IPS-20b (cell line): Measurements from ENCODE around the gene TBX5.

Experiments
- H3K27ac ChIP-seq: one replicate; pipeline ENCODE4 v1.5.1; 2013; ENCODE audit warnings: low read length
- H3K27me3 ChIP-seq: 2 replicates; pipeline ENCODE4 v1.6.1; 2013; ENCODE audit warnings: mild to moderate bottlenecking, low read length, inconsistent platforms; ENCODE audit not compliant: insufficient read depth
- H3K36me3 ChIP-seq: 2 replicates; pipeline ENCODE4 v1.6.1; 2013; ENCODE audit warnings: low read depth, mild to moderate bottlenecking, inconsistent platforms, low read length, moderate library complexity; ENCODE audit not compliant: insufficient read depth
- H3K4me1 ChIP-seq: 2 replicates; pipeline ENCODE4 v1.6.1; 2013; ENCODE audit warnings: mild to moderate bottlenecking, control low read depth, inconsistent platforms, low read length, moderate library complexity; ENCODE audit not compliant: insufficient read depth
- H3K4me3 ChIP-seq: 2 replicates; pipeline ENCODE4 v1.5.1; 2013; ENCODE audit warnings: mild to moderate bottlenecking, low read length, inconsistent platforms
- H3K9ac ChIP-seq: 2 replicates; pipeline ENCODE4 v1.6.1; 2013; ENCODE audit warnings: low read depth, mild to moderate bottlenecking, inconsistent platforms, low read length, moderate library complexity
- H3K9me3 ChIP-seq: 2 replicates; pipeline ENCODE4 v1.6.1; 2013; ENCODE audit warnings: mild to moderate bottlenecking, low read depth, low read length, inconsistent platforms; ENCODE audit not compliant: insufficient read depth

TBX5 gene

GRCh38 chr12:114395233-114395632, 10.7 kb downstream of the TBX5 start:
- Histone ChIP-seq H3K4me1 (peaks cover 15% of the 10 kb centered on the region), H3K27ac (no peak overlapping the region), H3K9me3 (no peaks in the 10 kb centered on the region; the same call in 1 of the 2 replicates), H3K36me3 (no peaks in the 10 kb centered on the region), H3K27me3 (peaks cover 98% of the 10 kb centered on the region), H3K9ac (no peak overlapping the region), H3K4me3 (no peak overlapping the region)

DNA sequence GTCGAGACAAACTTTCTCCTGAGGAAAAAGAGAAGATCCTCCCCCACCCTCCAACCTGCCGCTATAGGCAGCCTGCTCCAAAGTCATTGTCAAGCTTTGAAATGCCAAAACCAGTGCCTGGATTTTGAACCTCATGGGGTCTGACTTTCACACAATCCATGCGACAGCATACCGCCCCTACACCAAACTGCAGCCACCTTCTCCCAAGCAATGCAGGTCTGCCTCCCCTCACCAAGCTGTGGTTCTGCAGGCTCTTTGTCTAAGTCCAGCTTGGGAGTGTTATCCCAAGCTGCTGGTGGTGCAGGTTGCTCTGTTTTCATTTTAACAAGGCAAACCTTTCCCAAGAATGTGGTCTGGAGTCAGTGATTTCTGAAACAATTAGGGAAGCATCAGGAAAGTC, 12.4 kb downstream of the TBX5 start:
- H3K4me3 ChIP-seq: no peak overlapping the region
- peaks cover 86% of the 10 kb centered on the region for H3K27me3 ChIP-seq
- peaks cover 19% of the 10 kb centered on the region for H3K4me1 ChIP-seq
- no peak overlapping the region for H3K9ac ChIP-seq
- no peak overlapping the region for H3K27ac ChIP-seq
- no peaks in the 10 kb centered on the region for H3K36me3 ChIP-seq
- no peaks in the 10 kb centered on the region; the same call in 1 of the 2 replicates for H3K9me3 ChIP-seq

DNA sequence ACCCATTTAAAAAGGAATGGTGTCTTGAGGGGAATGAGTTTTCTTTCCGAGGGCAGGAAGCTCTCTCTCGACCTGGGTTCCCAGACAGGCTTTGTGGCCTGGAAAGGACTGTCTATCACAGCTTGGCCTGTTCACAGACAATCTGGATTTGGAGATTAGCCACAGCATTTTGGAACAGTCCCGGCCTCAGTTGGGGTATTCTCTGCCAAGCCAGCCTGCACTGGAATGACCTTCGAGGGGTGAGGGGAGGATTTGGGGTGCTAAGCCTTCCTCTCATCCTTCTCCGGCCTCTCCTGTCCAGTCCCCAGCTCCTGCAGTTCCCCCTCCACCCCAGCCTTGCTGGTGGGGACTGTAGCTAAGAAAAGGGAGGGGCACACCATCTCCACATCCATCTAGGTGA, 13.0 kb downstream of the TBX5 start:
- Histone ChIP-seq H3K9me3 (no peaks in the 10 kb centered on the region; the same call in 1 of the 2 replicates), H3K27ac (no peak overlapping the region), H3K9ac (no peak overlapping the region), H3K4me1 (peaks cover 19% of the 10 kb centered on the region), H3K27me3 (peaks cover 79% of the 10 kb centered on the region), H3K4me3 (no peak overlapping the region), H3K36me3 (no peaks in the 10 kb centered on the region)

- no peaks in the 10 kb centered on the region for H3K9me3 ChIP-seq
- no peaks in the 10 kb centered on the region for H3K36me3 ChIP-seq
- peaks cover 61% of the 10 kb centered on the region for H3K27me3 ChIP-seq
- H3K4me3 ChIP-seq: no peak overlapping the region
- H3K27ac ChIP-seq: no peak overlapping the region
- H3K9ac ChIP-seq: no peak overlapping the region
- H3K4me1 ChIP-seq: peaks cover 19% of the 10 kb centered on the region
These were observed 14.9 kb downstream of the TBX5 start for GRCh38 chr12:114391088-114391487.

- H3K27me3 ChIP-seq: no peaks in the 10 kb centered on the region; the same call in 1 of the 2 replicates
- no peak overlapping the region for H3K9ac ChIP-seq
- no peak overlapping the region for H3K4me3 ChIP-seq
- H3K27ac ChIP-seq: no peak overlapping the region
- H3K4me1 ChIP-seq: no peaks in the 10 kb centered on the region
- H3K36me3 ChIP-seq: no peaks in the 10 kb centered on the region
- no peaks in the 10 kb centered on the region for H3K9me3 ChIP-seq
These were observed 21.2 kb downstream of the TBX5 start for GRCh38 chr12:114384739-114385138.

DNA sequence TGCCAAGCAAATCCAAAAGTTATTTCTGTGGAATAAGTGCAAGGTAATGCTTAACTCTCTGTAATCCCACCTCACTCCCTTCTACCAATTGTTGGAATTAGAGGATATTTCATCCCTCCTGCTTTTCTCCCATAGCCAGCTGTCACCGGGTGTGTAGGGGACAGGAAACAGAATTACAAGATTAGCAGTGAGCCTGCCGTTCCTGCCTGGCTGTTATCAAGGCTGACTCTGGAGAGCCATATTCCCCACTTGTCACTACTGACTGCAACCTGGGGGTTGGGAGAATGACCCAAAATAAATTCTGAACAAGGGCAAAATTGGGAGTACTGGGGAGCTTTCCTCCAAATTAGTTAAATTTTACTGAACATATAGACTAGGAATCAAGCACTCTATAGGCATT, 24.8 kb downstream of the TBX5 start:
- no peaks in the 10 kb centered on the region for H3K9me3 ChIP-seq
- no peaks in the 10 kb centered on the region for H3K36me3 ChIP-seq
- H3K4me3 ChIP-seq: no peak overlapping the region
- no peaks in the 10 kb centered on the region for H3K27me3 ChIP-seq
- no peak overlapping the region for H3K9ac ChIP-seq
- H3K27ac ChIP-seq: no peak overlapping the region
- H3K4me1 ChIP-seq: no peaks in the 10 kb centered on the region

DNA sequence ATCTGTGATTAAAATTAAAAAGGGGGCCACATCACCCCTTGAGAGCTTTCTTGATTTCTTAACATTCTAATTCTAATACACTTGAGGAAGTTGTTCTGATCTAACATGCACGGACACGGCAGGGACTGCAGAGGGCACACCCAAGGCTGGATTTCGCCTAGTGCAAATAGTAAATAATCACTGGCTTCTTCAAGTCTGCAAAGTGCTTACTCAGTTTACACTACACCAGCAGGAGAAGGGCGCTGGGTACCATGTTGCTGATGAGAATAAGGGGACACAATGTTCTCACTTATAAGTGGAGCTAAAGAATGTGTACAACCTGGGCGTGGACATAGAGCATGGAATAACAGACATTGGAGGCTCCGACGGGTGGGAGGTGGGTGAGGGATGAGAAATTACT, 34.2 kb downstream of the TBX5 start:
- no peak overlapping the region for H3K27ac ChIP-seq
- no peak overlapping the region for H3K9ac ChIP-seq
- no peak overlapping the region for H3K4me3 ChIP-seq
- H3K36me3 ChIP-seq: no peaks in the 10 kb centered on the region
- H3K27me3 ChIP-seq: no peaks in the 10 kb centered on the region
- H3K4me1 ChIP-seq: no peaks in the 10 kb centered on the region
- no peaks in the 10 kb centered on the region for H3K9me3 ChIP-seq

- Histone ChIP-seq H3K36me3 (no peaks in the 10 kb centered on the region), H3K9ac (no peak overlapping the region), H3K4me1 (no peaks in the 10 kb centered on the region), H3K27ac (no peak overlapping the region), H3K9me3 (no peaks in the 10 kb centered on the region), H3K4me3 (no peak overlapping the region), H3K27me3 (no peaks in the 10 kb centered on the region)
These were observed 34.7 kb downstream of the TBX5 start for GRCh38 chr12:114371250-114371649.

DNA sequence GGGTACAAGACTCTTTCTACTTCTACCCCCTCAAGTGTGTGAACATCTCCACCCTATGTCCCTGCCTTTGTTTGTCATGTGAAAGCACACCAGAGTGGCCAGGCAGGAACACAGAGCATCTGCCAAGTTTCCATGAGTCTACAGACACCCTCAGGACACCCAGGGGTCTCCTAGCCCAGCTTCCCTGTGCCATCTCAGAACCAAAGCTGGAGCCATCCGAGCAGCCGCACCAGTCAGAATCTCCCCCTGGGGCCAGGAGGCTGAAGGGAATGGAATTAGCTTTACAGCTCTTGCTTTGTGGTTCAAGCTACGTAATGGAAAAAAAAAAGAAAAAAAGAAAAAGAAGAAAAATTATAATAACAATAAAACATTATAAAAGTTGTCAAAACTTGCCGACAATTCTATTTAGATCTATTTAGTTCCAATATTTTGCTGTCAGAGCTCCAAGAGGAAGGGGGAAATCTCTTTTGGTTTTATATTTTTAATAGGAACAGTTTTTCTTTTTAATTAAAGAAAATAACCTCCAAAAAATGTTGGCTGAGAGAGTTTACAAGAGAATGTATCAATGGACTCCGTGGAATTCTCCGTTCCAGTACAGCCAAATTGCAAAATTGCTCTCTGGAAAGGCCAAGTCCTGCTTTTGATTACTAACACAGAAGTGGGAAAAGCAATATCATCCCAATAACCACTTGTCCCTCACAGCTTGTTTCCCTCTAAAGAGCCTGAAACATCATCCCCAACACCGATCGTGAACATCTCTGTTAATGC, 37.1 kb downstream of the TBX5 start:
- H3K4me3 ChIP-seq: no peak overlapping the region
- H3K4me1 ChIP-seq: no peaks in the 10 kb centered on the region
- no peaks in the 10 kb centered on the region for H3K36me3 ChIP-seq
- no peak overlapping the region for H3K27ac ChIP-seq
- H3K27me3 ChIP-seq: no peaks in the 10 kb centered on the region
- H3K9me3 ChIP-seq: 0 out of 2 replicates have a peak, but pooled peaks cover 3% of the 10 kb centered on the region
- H3K9ac ChIP-seq: no peak overlapping the region

DNA sequence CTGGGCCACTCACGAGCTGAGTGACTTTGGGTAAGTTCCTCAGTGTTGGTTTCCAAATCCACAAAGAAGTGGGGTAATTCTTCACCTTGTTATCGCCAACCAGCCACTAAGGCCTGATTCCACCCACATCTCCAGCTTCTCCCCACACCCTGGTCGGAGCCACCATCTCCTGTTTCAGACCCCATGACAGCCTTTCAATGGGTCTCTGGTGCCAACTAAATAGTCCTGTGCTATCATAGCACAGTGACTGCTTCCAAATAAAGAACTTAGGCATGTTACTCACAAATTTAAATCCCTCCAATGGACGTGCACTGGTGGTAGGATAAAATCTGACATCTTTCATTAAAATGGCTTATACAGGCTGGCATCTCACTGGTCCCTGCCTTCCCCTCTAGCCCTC, 44.0 kb downstream of the TBX5 start:
- 0 out of 2 replicates have a peak, but pooled peaks cover 3% of the 10 kb centered on the region for H3K9me3 ChIP-seq
- H3K4me1 ChIP-seq: no peaks in the 10 kb centered on the region
- H3K36me3 ChIP-seq: no peaks in the 10 kb centered on the region
- no peaks in the 10 kb centered on the region for H3K27me3 ChIP-seq
- no peak overlapping the region for H3K27ac ChIP-seq
- no peak overlapping the region for H3K9ac ChIP-seq
- H3K4me3 ChIP-seq: no peak overlapping the region

DNA sequence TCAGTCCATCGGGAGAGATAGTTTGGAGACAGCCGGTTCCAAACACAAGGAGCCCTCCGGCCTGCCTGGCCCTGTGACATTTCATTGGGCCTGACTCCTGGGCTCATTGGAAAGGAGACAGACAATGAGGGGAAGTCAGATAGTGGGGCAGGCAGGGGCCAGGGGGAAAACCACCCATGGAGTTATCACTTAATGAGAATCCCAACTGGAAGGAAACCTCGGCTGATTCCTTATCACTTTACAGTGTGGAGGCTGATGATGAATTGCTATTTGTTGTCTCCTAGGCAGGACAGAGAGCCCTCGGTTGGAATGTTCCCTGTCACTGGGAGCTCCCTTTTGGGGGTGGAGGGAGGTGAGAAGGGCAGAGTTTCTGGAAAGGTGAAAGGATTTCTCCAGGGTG, 44.4 kb downstream of the TBX5 start:
- H3K9me3 ChIP-seq: 0 out of 2 replicates have a peak, but pooled peaks cover 3% of the 10 kb centered on the region
- H3K9ac ChIP-seq: no peak overlapping the region
- no peak overlapping the region for H3K27ac ChIP-seq
- H3K4me3 ChIP-seq: no peak overlapping the region
- H3K27me3 ChIP-seq: no peaks in the 10 kb centered on the region
- no peaks in the 10 kb centered on the region for H3K36me3 ChIP-seq
- no peaks in the 10 kb centered on the region for H3K4me1 ChIP-seq

DNA sequence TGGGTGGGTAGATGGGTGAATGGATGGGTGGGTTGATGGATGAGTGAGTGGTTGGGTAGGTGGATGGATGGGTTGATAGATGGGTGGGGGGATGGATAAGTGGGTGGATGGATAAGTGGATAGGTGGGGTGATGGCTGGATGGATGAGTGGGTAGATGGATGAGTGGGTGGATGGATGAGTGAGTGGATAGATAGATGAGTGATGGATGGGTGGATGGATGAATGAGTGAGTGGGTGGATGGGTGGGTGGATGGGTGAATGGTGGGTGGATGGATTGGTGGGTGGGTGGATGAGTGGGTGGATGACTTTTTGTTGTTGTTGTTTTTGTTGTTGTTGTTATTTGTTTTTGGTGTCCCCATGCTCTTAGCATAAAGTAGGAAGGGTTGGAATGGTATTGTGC, 45.5 kb downstream of the TBX5 start:
- Histone ChIP-seq H3K9ac (no peak overlapping the region), H3K36me3 (no peaks in the 10 kb centered on the region), H3K4me1 (no peaks in the 10 kb centered on the region), H3K27ac (no peak overlapping the region), H3K9me3 (no peaks in the 10 kb centered on the region), H3K27me3 (no peaks in the 10 kb centered on the region), H3K4me3 (no peak overlapping the region)
